Stimulated activated CD8-positive, alpha-beta memory T cell treated with anti-CD3 and anti-CD28 coated beads, Interleukin-2, amount 100 ng/mL, for 48 hours (primary cell): ENCODE results near the gene SCTR.

Experiments used
- DNase-seq, 2 donors: peaks; one replicate each; pipeline ENCODE4 v3.0.0-alpha.2; 2020; ENCODE audit warnings: low read depth in 2 of 2

The SCTR gene

DNA sequence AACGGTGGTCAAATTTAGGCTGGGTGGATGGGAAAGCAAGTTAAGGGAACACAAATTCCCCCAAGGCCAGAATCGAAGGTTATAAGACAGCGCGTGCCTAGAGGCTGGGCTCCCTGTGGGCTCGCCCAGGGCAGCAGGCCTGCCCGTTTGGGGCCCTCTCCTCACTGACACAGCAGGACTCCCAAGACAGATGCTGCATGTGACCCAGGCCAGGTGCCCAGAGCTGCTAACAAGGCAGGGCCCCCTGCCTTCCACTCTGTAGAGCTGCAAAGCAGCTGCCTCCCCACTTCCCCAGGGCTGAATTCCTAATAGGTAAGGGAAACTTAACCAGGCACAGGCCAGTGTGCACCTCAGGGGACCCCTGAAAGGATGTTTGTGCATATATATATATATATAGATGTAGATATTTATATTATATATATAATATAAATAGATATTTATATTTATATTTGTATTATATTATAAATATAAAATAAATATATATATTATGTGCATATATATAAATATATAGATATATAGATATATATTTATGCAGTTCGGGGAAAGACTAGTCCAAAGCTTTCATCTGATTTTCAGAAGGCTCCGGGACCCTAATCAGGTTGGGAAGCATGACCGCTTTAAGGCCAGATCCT, 48.9 kb downstream of the SCTR start:
- no peak for DNase-seq

DNA sequence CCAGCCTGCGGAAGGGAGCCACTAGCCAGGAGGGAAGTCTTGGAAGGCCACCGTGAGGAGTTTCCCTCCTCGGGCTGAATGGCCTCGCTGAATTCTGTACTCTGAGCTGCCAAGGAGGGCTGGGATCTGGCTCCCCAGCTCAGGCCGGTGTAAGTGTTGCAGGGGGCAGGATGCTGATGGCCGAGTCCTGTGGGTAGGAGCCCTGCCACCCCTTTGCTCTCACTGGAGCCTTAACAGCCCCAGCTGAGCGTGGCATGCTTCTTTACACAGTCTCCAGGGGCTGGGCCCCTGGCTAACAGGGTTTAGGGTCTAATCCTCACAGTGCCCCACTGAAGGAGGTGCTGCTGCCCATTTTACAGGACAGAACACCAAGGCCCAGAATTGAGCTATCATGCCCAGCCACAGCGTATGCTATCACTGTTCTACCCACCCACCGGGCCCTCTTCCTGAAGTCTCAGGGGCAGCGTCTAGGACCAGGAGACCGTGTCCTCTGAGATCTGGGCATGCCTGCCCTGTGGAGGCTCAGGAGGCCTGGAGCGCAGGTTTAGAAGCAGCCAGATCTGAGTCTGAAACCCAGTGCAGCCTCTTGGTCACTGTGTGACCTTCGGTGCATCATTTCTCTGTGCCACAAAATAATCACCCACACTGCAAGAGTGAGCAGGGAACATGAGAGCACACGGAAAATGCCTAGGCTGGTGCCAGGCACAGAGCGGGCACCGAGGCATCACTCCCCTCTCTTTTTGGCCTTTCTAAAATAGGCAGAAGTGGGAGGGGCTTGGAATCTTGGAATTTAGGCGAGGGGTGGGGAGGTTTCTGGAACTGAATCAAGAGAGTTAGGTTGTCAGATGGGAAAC, 49.7 kb downstream of the SCTR start:
- no peak for DNase-seq

DNA sequence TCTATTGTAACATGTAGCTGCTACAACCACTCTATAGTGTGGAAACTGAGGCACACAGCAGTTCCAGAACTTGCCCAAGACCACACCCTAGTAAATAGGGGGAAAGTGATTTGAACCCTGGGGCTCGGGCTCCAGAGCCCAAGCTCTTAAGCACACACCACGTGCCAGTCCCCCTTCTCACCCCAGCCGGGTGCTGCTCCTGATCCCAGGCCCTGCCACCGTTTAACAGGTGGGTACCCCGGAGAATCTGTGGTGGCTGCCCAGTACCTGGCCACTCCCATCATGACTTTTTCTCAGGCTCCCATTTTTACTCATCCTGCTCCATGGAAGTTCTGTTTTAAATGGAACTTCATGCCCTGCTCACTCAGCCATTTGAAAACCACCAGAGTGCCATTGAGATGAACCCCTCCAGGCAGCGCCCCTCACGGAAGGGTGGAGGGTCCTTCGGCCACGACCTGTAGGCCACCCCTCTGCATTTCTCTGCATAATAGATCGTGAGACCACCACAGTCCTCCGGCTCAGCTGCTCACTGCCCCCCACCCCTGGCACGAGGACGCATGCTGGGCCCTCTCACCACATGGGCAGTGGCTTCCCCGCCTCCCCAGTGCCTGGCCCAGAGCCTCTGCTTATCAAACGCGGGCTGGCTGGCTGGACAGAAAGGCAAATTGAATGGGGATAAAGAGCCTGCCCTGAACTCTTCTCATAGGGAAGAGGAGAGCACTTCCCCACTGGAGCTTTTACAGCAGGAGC, 50.5 kb downstream of the SCTR start:
- no peak for DNase-seq

DNA sequence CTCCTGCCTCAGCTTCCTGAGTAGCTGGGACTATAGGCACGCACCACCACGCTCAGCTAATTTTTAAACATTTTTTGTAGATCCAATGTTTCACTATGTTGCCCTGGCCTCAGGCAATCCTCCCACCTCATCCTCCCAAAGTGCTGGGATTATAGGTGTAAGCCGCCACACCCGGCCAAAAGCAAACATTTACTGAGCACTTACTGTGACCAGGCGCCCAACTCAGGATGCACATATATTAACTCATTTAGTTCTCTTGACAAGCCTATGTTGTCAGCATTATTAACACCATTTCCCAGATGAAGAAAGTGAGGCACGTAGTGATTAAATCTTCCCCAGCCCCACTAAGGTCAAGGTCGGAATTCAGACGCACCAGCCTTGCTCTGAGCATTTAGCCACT, 51.5 kb downstream of the SCTR start:
- DNase-seq = no peak

DNA sequence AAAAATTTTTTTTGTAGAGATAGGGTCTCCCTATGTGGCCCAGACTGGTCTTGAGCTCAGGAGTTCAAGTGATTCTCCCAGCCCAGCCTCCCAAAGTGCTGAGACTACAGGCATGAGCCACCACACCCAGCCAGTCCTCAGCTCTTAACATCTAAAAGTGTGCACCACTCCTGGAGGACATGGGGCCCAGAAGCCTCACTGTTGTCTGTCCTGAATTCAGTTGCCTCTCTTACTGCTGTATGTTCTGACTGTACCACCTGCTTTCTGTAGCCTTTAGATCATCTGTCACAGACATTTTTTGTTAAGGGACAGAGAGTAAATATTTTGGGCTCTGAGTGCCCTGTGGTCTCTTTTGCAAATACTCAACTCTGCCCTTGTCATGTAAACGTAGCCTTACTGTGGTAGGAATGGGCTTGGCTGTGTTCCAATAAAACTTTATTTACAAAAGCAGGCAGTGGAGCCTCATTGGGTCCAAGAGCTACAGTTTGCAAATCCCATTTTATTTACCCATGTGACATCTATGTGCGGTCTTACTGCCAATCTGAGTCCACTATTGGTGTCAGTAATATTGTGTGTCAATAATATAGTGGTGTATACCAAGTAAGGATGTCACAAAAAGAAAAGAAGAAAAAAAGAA, 54.5 kb downstream of the SCTR start:
- no peak for DNase-seq

DNA sequence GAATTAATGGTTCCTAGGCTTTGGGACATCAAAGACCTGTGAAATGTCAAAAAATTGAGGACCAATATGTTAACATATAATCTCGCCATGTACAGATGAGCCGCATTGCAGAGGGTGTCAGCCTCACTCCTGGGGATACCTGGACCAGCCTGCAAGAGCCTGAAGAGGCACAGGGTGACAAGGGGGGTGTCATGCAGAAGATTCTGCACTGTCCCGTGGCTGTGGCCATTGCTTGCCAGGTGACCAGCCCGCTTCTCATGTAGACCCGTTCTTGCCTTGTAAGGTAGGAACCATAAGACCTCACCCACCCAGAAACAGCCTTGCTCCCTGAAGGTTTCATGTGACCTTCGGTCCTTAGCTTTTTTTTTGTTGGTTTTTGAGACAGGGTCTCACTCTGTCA, 55.2 kb downstream of the SCTR start:
- no peak for DNase-seq

DNA sequence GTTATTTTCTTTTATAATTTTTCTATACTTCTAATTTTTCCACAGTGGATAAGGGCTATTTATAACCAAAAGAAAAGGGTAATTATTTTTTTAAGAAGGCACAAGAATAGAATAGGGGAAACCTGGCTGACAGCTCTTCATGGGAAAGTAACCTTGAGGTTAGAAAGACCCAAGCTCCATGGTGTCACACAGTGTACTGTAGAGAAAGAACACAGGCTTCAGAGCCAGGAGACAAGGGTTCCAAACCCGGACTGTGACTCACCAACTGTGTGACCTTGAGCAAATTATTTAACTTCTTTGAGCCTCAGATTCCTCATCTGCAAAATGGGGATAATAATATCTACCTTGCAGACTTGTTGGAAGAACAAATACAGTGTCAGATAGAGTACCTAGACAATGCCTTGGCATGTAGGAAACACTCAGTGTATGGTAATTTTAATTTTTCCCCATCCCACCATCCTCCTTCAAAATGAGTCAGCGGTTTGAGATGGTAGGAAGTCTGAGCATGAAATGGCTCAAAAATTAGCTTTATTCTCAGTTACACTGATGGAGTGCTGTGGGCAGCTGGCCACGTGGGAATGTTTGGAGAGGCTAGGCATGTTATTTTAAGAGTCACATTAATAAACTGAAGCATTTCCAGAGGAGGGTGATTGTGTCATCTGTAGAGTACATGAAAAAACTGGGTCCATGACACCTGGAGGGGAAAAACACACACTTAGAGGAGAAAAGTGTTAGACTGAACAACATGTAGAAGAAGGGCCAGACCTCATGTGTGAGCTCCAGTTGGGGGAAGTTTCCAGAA, 55.9 kb downstream of the SCTR start:
- DNase-seq = no peak

DNA sequence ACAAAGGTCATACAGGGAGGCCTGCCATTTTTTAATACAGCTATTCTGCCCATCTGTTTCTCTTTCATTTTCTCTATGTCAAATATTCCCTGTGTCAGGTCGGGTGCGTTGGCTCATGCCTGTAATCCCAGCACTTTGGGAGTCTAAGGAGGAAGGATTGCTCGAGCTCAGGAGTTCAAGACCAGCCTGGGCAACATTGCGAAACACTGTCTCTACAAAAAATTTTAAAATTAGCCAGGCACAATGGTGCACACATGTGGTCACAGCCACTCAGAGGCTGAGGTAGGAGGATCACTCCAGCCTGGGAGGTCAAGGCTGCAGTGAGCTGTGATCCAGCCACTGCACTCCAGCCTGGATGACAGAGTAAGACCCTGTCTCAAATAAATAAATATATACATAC, 57.9 kb downstream of the SCTR start:
- no peak for DNase-seq

DNA sequence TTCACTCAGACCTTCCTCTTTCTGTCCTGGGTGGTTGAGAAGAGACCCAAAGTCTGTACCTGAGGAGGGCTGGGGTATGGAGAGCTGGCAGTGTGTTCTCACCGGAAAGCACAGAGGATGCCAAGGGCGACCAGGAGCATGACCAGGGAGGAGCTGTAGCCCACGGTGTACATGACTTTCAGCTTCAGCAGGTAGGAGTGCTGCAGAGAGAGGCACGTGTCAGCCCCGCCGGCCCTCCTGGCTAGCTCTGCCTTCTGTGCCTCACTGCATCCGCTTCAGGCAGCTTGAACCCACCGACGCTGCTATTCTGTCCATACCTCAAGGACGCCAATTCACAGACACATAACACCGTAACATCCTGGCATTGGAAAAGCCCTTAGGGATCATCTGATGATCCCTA, 58.6 kb downstream of the SCTR start:
- DNase-seq = no peak

DNA sequence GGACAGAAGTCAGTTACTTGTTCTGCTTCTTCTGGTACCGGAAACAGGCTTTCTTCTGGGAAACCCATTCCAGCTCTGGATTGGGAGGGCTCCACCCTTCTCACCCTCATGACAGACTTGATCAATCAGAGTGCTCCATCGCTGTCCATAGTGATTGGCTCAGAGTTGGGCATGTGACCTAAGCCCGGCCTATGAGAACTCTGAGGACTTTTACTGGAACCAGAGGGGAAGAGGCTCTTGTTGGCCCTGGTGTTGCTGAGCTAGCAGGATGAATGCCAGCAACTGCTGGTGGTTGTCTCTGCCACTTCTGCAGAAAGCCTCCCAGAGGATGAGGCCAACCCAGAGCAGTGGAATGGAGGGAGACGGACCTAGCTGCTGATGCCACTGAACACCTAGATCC, 59.3 kb downstream of the SCTR start:
- no peak for DNase-seq

DNA sequence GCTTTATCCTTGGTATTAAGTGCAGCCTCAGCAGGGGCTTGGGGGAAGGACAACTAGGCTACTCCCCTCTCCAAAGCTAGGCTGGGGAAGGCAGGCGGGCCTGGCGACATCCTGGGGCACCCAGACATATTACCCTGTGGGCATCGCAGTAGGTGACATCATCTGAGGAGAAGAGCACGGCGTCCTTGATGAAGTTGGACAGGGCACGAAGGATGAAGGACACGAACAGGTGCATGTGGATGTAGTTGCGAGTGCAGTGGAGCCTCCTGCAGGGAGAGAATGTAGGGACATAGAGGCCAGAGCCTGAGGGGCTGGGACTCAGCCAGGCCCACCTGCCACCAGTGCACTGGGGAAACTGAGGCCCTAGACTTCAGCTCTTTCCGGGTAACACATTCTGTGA, 60.3 kb downstream of the SCTR start:
- no peak for DNase-seq

DNA sequence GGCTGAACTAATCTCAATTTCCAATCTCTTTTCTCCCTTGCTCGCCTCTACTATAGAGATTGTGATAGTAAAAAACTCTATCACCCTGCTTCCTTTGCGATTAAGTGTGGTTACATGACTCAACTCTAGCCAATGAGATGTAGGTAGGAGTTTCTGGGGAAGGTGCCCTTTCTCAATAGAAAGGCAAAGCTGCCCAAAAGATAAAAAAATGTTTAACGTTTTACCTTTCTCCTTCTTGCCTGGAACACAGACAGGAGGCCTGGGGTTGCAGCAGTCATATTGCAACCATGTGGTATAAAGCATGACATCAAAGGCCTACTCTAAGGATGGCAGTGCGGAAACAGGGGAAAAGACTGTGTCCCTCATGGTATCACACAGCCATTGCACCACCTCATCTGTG, 61.1 kb downstream of the SCTR start:
- DNase-seq = no peak

DNA sequence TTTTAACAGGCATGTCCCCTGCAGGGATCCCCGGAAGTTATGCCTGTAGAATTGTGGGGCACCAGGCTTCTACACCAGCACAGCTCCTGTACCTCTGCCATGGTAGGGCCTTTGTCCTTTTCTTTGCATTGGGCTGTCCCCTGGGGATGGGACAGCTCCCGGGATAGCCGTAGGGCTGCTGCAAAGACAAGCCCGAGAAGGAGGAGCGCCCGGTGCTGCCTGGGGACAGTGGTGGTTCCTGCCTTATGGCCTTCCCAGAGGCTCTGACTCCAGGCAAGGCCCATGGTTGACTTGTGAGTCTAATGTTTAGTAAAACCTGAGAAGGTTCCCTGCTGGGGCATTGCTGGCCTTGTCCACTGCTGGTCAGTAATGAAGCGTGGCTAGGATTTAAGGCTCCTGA, 61.7 kb downstream of the SCTR start:
- DNase-seq = no peak

DNA sequence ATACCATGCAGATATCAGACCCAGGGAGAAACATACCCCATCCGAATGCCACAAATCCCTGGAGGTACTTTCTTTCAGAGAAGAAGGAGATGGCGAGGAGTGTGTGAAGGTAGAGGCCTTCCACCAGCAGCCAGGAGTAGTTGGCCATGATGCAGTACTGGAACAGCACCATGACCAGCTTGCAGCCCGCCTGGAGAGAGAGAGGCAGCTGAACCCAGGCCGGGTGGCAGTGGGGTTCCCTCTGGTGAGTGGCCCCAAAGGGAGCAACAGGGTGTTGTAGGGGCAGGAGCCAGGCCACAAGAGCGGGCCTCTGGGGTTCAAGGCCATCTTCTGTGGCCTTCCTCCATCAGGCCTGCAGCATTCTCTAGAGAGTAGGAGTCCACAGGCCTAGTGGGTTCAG, 62.5 kb downstream of the SCTR start:
- DNase-seq = no peak

DNA sequence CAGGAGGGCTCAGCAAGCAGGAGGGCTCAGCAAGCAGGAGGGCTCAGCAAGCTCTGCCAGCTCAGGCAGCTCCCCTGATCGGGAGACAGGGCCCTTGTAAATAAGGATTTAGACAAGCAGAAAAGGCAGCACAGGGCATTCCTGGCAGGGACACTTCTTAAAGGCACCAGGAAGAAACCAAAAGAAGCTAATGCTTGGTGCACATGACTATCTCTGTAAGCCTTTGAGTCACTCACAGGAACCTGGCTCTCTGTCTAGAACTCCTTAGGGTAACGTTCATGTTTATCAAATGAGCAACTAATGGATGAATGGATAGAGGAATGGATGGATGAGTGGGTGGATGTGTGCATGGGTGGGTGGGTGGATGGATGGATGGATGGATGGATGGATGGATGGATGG, 64.2 kb downstream of the SCTR start:
- no peak for DNase-seq

DNA sequence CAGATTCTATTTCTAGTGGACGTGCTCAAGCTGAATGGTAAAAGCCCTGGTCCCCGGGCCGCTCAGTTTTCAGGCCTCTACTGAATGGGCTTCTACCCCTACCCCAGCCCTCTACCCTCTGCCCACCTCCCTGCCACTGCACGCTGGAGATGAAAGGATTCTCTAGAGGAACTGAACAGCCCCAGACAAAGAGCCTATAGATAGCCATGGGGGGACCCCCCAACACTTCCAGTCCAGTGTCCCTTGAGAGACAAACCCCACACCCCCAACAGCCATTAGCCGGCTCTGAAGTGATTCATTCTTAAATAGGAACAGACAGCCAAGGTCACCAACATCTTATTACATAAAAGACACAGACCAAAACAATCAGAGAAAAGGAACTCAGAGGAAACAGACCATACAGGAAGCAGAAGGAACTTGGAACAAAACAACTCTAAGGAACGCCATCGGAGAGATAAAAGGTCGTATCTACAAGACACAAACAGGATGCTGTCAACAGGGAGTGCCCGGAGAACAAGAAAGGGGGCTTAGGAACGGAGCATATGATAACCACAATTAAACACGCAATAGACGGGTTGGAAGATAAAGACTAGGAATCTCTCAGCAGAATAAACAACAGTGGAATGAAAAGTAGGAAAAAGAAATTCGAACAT, 69.1 kb downstream of the SCTR start:
- DNase-seq = no peak

DNA sequence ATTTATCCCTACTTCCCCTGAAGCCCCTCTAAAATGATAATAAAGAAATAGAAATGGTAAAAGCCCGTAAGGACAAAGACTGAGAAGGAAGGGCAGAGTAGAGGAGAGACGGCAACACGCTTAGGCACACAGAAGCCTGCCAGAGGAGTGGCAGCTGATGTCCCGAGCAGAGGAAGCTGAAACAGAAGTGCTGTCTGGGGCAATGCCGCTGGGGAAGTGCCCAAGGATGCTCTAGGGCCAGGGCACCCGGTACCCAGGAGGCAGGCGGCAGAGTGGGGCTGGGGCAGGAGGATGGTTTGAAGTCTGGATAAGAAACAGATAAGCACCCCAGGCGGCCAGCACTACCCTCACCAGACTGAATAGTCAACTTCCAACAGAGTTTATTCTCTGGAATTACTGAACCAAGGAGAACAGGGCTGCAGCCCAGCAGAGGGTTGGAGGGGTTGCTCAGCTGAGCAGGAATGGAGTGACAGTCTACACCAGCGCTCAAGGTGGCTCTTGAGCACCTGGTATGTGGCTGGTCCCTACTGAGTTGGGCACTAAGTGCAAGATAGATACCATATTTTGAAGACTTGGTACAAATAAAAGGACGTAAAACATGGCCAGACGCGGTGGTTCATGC, 70.2 kb downstream of the SCTR start:
- no peak for DNase-seq

DNA sequence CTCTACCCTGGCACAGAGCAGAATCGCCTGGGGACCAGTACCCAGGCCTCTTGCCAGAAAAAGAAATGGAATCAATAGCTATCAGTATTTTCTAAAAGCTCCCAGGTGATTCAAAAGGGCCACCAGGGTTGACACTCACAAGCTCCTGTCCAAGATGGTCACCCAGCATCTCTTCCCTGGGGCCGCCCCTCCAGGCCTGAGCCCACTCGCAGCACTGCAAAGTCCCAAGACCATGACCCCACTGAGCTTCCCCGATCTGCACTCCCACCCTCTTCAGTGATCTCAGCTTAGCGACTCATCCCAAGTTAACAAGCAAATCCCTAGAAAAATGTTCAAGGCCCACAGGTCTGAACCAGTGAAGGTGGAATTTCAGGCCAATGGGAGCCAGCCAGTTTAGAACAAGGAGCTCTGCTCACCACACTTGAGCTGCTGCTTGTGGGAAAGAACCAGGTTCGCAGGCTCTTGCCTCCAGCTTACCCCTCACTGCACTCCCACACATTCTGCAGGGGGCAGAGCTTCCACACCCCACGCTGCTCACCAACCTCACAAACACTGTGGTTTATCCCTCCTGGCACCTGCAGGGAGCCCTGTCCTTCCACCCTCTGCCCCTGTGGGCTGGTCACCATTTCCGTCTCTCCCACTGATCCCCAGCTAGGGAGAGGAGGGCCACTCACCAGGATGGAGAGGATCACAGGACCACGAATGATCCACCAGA, 72.8 kb downstream of the SCTR start:
- DNase-seq = no peak

DNA sequence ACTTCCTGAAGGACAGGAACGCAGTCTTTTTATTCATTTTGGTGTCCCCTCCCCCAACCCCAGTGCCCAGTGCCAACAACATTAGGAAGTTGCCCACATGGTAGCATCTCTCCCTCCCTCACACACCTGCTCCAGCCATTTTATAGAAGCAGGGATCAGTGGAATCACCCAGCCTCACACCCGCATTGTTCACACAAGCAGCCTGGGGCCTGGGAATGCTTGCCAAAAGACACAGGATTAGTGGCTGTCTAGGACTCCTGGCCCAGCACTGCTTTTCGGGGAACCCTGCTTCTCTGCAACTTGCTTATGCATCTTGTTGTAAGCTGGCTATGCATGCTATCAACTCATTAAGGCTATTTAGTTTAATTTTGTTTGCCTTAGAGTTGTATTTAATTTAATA, 74.8 kb downstream of the SCTR start:
- DNase-seq = no peak
